IMR-90 (cell line): ENCODE results near the gene NUDT15. TPM values are rescaled to one million over a fixed set of nuclear protein-coding genes. Genes with fewer than 3 reads are reported as not detected.

ENCODE experiments used
- ATAC-seq: fragments of 200-7000 bp; cut with Tn5 transposase; 2 replicates; pipeline ENCODE4 v1.9.1; 2020; ENCODE audit warnings: low read depth, mild to moderate bottlenecking, moderate library complexity
- BruUV-seq: library from RNA; stranded (reverse); fragments of 400-500 nt; replicated peaks from 2 replicates; lab custom pipeline; 2021; lab: Mats Ljungman, UMichigan
- CTCF ChIA-PET: fragments of 300-600 bp; formaldehyde crosslinking; extraction: SDS; loops from one replicate; lab custom pipeline; 2021; ENCODE audit warnings: antibody characterized with exemption; lab: Yijun Ruan, JAX
- POLR2A ChIA-PET: fragments of 300-600 bp; sonication (Branson Sonifier 250); formaldehyde crosslinking; loops from one replicate; lab custom pipeline; 2022; ENCODE audit warnings: antibody characterized with exemption; ENCODE audit not compliant: unreplicated experiment; lab: Charles Lee
- DNase-seq: peaks from one replicate; pipeline ENCODE4 v3.0.0; 2013
- H2AFZ ChIP-seq: replicated peaks from 2 replicates; pipeline ENCODE3; 2013; ENCODE audit warnings: low read length, mild to moderate bottlenecking; ENCODE audit not compliant: poor library complexity
- H2AK5ac ChIP-seq: 2 replicates; pipeline ENCODE4 v1.6.1; 2013; ENCODE audit warnings: low read depth, low read length, inconsistent platforms
- H2AK9ac ChIP-seq: replicated peaks from 2 replicates; pipeline ENCODE3; 2013; ENCODE audit warnings: mild to moderate bottlenecking, low read depth, low read length, moderate library complexity; ENCODE audit not compliant: poor library complexity
- H2BK120ac ChIP-seq: 2 replicates; pipeline ENCODE4 v1.6.1; 2013; ENCODE audit warnings: low read depth, low read length, inconsistent platforms
- H2BK15ac ChIP-seq: 3 replicates; pipeline ENCODE4 v1.6.1; 2013; ENCODE audit warnings: low read depth, low read length, inconsistent platforms
- H2BK20ac ChIP-seq: 2 replicates; pipeline ENCODE4 v1.6.1; 2013; ENCODE audit warnings: low read depth, mild to moderate bottlenecking, inconsistent platforms, low read length, moderate library complexity
- H2BK5ac ChIP-seq: 2 replicates; pipeline ENCODE4 v1.6.1; 2013; ENCODE audit warnings: mild to moderate bottlenecking, low read depth, low read length, inconsistent platforms; ENCODE audit not compliant: poor library complexity, severe bottlenecking
- H3K14ac ChIP-seq: replicated peaks from 2 replicates; pipeline ENCODE4 v1.6.1; 2013; ENCODE audit warnings: low read depth, low read length, inconsistent platforms
- H3K18ac ChIP-seq: 2 replicates; pipeline ENCODE4 v1.6.1; 2013; ENCODE audit warnings: low read depth, low read length, control low read depth
- H3K23ac ChIP-seq: 2 replicates; pipeline ENCODE4 v1.6.1; 2013; ENCODE audit warnings: low read depth, low read length, inconsistent platforms
- H3K27ac ChIP-seq: 2 replicates; pipeline ENCODE4 v1.5.1; 2013; ENCODE audit warnings: mild to moderate bottlenecking, control low read depth, low read length; ENCODE audit not compliant: insufficient read depth
- H3K27me3 ChIP-seq: 2 replicates; pipeline ENCODE4 v1.6.1; 2013; ENCODE audit warnings: low read length; ENCODE audit not compliant: control insufficient read depth, insufficient read depth
- H3K36me3 ChIP-seq: 2 replicates; pipeline ENCODE4 v1.6.1; 2013; ENCODE audit warnings: low read length, mixed read lengths; ENCODE audit not compliant: control insufficient read depth, insufficient read depth
- H3K4ac ChIP-seq: 2 replicates; pipeline ENCODE4 v1.6.1; 2013; ENCODE audit warnings: low read depth, low read length, inconsistent platforms
- H3K4me1 ChIP-seq: 2 replicates; pipeline ENCODE4 v1.6.1; 2013; ENCODE audit warnings: low read length, mixed read lengths; ENCODE audit not compliant: control insufficient read depth, insufficient read depth
- H3K4me2 ChIP-seq: 2 replicates; pipeline ENCODE4 v1.6.1; 2013; ENCODE audit warnings: low read depth, mild to moderate bottlenecking, control low read depth, low read length, moderate library complexity
- H3K4me3 ChIP-seq: 2 replicates; pipeline ENCODE4 v1.5.1; 2013; ENCODE audit warnings: low read depth, mild to moderate bottlenecking, control low read depth, low read length, moderate library complexity; ENCODE audit not compliant: insufficient read depth
- H3K56ac ChIP-seq: 2 replicates; pipeline ENCODE4 v1.6.1; 2013; ENCODE audit warnings: low read length, inconsistent platforms; ENCODE audit not compliant: insufficient read depth; ENCODE audit errors: extremely low read depth
- H3K79me1 ChIP-seq, 2 experiments: 2 replicates each; pipeline ENCODE4 v1.6.1; 2013; ENCODE audit warnings: low read length in 2 of 2, inconsistent platforms in 1 of 2, low read depth in 1 of 2
- H3K9ac ChIP-seq: 2 replicates; pipeline ENCODE4 v1.6.1; 2013; ENCODE audit warnings: low read depth, low read length, control low read depth
- H3K9me1 ChIP-seq: 2 replicates; pipeline ENCODE4 v1.6.1; 2013; ENCODE audit warnings: low read length, inconsistent platforms; ENCODE audit not compliant: insufficient read depth
- H3K9me3 ChIP-seq: 2 replicates; pipeline ENCODE4 v1.6.1; 2013; ENCODE audit warnings: low read length; ENCODE audit not compliant: control insufficient read depth, insufficient read depth
- H4K20me1 ChIP-seq: 2 replicates; pipeline ENCODE4 v1.6.1; 2013; ENCODE audit warnings: low read length, inconsistent platforms; ENCODE audit not compliant: insufficient read depth
- H4K5ac ChIP-seq: 2 replicates; pipeline ENCODE4 v1.6.1; 2013; ENCODE audit warnings: mild to moderate bottlenecking, low read depth, low read length, control low read depth
- H4K8ac ChIP-seq, 2 experiments: 2 replicates each; pipeline ENCODE4 v1.6.1; 2013; ENCODE audit warnings: low read depth in 2 of 2, low read length in 2 of 2, control low read depth in 1 of 2, inconsistent platforms in 1 of 2
- H4K91ac ChIP-seq: 2 replicates; pipeline ENCODE4 v1.6.1; 2013; ENCODE audit warnings: low read depth, low read length, inconsistent platforms; ENCODE audit not compliant: insufficient read depth
- CEBPB ChIP-seq: IDR thresholded peaks from 2 replicates; pipeline ENCODE4 v1.6.1; 2012; ENCODE audit warnings: low read depth, low read length, improper control_type of control experiment
- MAFK ChIP-seq: IDR thresholded peaks from 2 replicates; pipeline ENCODE4 v1.6.1; 2012; ENCODE audit warnings: low read depth, low read length, improper control_type of control experiment
- MAZ ChIP-seq: IDR thresholded peaks from 2 replicates; pipeline ENCODE4 v1.6.1; 2012; ENCODE audit warnings: low read depth, mild to moderate bottlenecking, low read length, improper control_type of control experiment, moderate library complexity, borderline replicate concordance
- RAD21 ChIP-seq: IDR thresholded peaks from 2 replicates; pipeline ENCODE4 v1.6.1; 2012; ENCODE audit warnings: low read length, improper control_type of control experiment
- dilution Hi-C: fragments of 300-500 bp; cut with HindIII; formaldehyde crosslinking; loops from one replicate; pipeline ENCODE4 v1.14.3; 2018; ENCODE audit warnings: low sequenced_read_pairs; ENCODE audit not compliant: unreplicated experiment
- in situ Hi-C: fragments of 300-500 bp; cut with MboI; formaldehyde crosslinking; loops from 3 replicates; pipeline ENCODE4 v1.14.3; 2019; ENCODE audit warnings: low sequenced_read_pairs, inconsistent platforms, mixed read lengths
- intact Hi-C: fragments of 100-400 bp; cut with micrococcal nuclease; formaldehyde crosslinking; loops from 2 replicates; pipeline ENCODE4 v1.10.0; 2022
- polyA plus RNA-seq, 3 experiments: library from polyadenylated mRNA; depleted of rRNA; stranded (reverse); fragments of >200 nt; gene quantifications; 2 replicates each; pipeline ENCODE4 v1.2.3, GENCODE V29; 2012; ENCODE audit warnings: low replicate concordance in 1 of 3
- total RNA-seq: library from RNA; depleted of rRNA; stranded (reverse); fragments of >200 nt; gene quantifications from 2 replicates; pipeline ENCODE4 v1.2.3, GENCODE V29; 2012

NUDT15 gene
- total and polyA plus RNA-seq, 2 of the 4 experiments (the other 2 are of a cell fraction), result 13.1 to 14.2 TPM

- Histone ChIP-seq H2BK5ac (no peak overlapping the region), H3K9me1 (peaks cover 7% of the 10 kb centered on the region), H4K91ac (no peak overlapping the region), H3K18ac (no peak overlapping the region), H4K5ac (no peak overlapping the region), H3K36me3 (peaks cover 1% of the 10 kb centered on the region; the same call in 1 of the 2 replicates), H3K4me1 (peaks cover 8% of the 10 kb centered on the region), H3K9ac (no peak overlapping the region), H2BK15ac (no peak overlapping the region), H2AFZ (no peak overlapping the region), H3K79me1 (peaks cover 10 to 35% of the 10 kb centered on the region in 2 experiments), H3K4me3 (no peak overlapping the region), H3K56ac (no peak overlapping the region), H2BK20ac (no peak overlapping the region), H3K27me3 (no peaks in the 10 kb centered on the region), H2BK120ac (no peak overlapping the region), H3K14ac (no peak overlapping the region), H3K4ac (no peak overlapping the region), H3K9me3 (no peaks in the 10 kb centered on the region), H3K23ac (no peak overlapping the region), H4K8ac (no peak overlapping the region), H4K20me1 (peaks cover 3% of the 10 kb centered on the region; the same call in 1 of the 2 replicates), H3K4me2 (no peak overlapping the region), H2AK5ac (no peak overlapping the region), H2AK9ac (no peak overlapping the region), H3K27ac (no peak overlapping the region)
- ChIA-PET CTCF (no interaction called here), POLR2A (no interaction called here)
- no TSS peak for BruUV-seq
- no peak for DNase-seq
- intact Hi-C loops, result no loop called here
- dilution Hi-C loops, result no loop called here
- TF ChIP-seq CEBPB (no peak), MAZ (no peak), RAD21 (no peak), MAFK (peak; percentile 49)
- no peak for ATAC-seq
- in situ Hi-C loops, result no loop called here
These were observed 2.5 kb downstream of the NUDT15 start for GRCh38 chr13:48040049-48040448.
